Type B pancreatic cell (in vitro differentiated cells): ENCODE results near the gene TPD52L1. TPM values are rescaled to one million over a fixed set of nuclear protein-coding genes. Genes with fewer than 3 reads are reported as not detected.
"Not testable (repeated sequence)": the region's sequence is repeated elsewhere in the genome, so short reads cannot be mapped to it uniquely, and the experiment has no call there.

Source experiments
- DNase-seq: peaks from one replicate; pipeline ENCODE4 v3.0.0; 2021; ENCODE audit warnings: mixed read lengths; ENCODE audit not compliant: unreplicated experiment; ENCODE audit errors: extremely low spot score
- H3K27ac Mint-ChIP-seq: 2 replicates; pipeline ENCODE4 v1.8.0; 2021; ENCODE audit warnings: mild to moderate bottlenecking, mixed read lengths
- H3K27me3 Mint-ChIP-seq: 2 replicates; pipeline ENCODE4 v1.8.0; 2021; ENCODE audit warnings: mixed read lengths
- H3K36me3 Mint-ChIP-seq: 2 replicates; pipeline ENCODE4 v1.8.0; 2021; ENCODE audit warnings: mixed read lengths
- H3K4me1 Mint-ChIP-seq: one replicate; pipeline ENCODE4 v1.8.0; 2021; ENCODE audit warnings: mixed read lengths; ENCODE audit not compliant: unreplicated experiment
- H3K4me3 Mint-ChIP-seq: 2 replicates; pipeline ENCODE4 v1.8.0; 2021; ENCODE audit warnings: mild to moderate bottlenecking, mixed read lengths
- H3K9me3 Mint-ChIP-seq: 2 replicates; pipeline ENCODE4 v1.8.0; 2021; ENCODE audit warnings: mixed read lengths
- total RNA-seq: library from RNA; stranded (reverse); gene quantifications from 2 replicates; pipeline ENCODE4 v1.2.1, GENCODE V29; 2021; ENCODE audit warnings: low replicate concordance
- TF ChIP-seq, protein P1 (sequence below): fragments of 200-600 bp; sonication (generic); conservative IDR thresholded peaks from 2 replicates; pipeline ENCODE4 v1.5.0; 2021; ENCODE audit warnings: antibody characterized with exemption, mild to moderate bottlenecking

The TPD52L1 gene
- total RNA-seq, 1 donor from 2014 or later = 80.4 TPM

DNA sequence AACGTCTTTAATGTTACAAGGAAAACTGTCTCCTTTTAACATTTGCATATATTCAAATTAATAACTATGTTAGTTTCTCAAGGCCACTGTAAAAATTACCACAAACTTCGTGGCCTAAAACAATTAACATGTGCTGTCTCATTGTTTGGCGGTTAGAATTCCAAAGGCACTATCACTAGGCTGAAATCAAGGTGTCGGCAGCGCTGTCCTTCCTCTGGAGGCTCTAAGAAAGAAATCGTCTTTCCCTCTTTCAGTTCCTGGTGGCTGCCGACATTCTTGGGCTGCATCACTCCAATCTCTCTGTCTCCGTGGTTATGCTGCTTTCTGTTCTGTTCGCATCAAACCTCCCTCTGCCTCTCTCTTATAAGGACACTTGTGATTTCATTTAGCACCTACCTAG is 4.2 kb downstream of the TPD52L1 start:
- DNase-seq = no peak
- Mint-ChIP-seq H3K27ac (no peak overlapping the region), H3K36me3 (peaks cover 25% of the 10 kb centered on the region), H3K4me1 (peaks cover 18% of the 10 kb centered on the region), H3K9me3 (no peaks in the 10 kb centered on the region), H3K4me3 (no peak overlapping the region), H3K27me3 (no peaks in the 10 kb centered on the region)
- TF ChIP-seq, protein P1, sequence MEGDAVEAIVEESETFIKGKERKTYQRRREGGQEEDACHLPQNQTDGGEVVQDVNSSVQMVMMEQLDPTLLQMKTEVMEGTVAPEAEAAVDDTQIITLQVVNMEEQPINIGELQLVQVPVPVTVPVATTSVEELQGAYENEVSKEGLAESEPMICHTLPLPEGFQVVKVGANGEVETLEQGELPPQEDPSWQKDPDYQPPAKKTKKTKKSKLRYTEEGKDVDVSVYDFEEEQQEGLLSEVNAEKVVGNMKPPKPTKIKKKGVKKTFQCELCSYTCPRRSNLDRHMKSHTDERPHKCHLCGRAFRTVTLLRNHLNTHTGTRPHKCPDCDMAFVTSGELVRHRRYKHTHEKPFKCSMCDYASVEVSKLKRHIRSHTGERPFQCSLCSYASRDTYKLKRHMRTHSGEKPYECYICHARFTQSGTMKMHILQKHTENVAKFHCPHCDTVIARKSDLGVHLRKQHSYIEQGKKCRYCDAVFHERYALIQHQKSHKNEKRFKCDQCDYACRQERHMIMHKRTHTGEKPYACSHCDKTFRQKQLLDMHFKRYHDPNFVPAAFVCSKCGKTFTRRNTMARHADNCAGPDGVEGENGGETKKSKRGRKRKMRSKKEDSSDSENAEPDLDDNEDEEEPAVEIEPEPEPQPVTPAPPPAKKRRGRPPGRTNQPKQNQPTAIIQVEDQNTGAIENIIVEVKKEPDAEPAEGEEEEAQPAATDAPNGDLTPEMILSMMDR = no peak

DNA sequence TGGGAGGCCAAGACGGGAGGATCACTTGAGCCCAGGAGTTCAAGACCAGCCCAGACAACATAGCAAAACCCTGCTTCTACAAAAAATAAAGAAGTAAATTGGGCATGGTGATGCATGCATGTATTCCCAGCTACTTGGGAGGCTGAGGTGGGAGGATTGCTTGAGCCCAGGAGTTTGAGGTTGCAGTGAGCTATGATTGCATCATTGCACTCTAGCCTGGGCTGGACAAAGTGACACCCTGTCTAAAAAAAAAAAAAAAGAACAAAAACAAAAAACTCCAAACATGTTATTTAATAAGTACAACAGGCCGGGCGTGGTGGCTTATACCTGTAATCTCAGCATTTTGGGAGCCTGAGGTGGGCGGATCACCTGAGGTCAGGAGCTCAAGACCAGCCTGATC is 9.8 kb downstream of the TPD52L1 start:
- H3K36me3 Mint-ChIP-seq = peaks cover 25% of the 10 kb centered on the region
- not testable (repeated sequence) for DNase-seq, H3K4me3 Mint-ChIP-seq, H3K9me3 Mint-ChIP-seq, H3K27me3 Mint-ChIP-seq, H3K4me1 Mint-ChIP-seq, H3K27ac Mint-ChIP-seq

DNA sequence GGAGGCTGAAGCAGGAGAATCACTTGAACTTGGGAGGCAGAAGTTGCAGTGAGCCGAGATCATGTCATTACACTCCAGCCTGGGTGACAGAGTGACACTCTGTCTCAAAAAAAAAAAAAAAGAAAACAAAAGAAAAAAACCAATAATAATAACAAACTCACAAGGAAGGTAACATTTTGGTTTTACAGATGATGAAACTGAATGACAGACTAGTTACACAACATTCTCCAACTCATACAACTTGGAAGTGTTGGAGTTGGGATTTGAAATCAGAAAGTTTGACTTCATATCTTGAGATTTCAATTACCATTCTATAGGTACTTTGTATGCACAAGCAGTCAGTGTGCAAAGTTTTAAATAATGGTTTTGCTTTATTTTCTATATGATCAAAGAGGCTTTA is 10.2 kb downstream of the TPD52L1 start:
- H3K27ac Mint-ChIP-seq = no peak overlapping the region
- DNase-seq = no peak
- no peaks in the 10 kb centered on the region for H3K9me3 Mint-ChIP-seq
- H3K36me3 Mint-ChIP-seq = peaks cover 24% of the 10 kb centered on the region
- peaks cover 4% of the 10 kb centered on the region for H3K4me1 Mint-ChIP-seq
- H3K27me3 Mint-ChIP-seq = no peaks in the 10 kb centered on the region
- TF ChIP-seq, protein P1 = no peak
- H3K4me3 Mint-ChIP-seq = no peak overlapping the region

DNA sequence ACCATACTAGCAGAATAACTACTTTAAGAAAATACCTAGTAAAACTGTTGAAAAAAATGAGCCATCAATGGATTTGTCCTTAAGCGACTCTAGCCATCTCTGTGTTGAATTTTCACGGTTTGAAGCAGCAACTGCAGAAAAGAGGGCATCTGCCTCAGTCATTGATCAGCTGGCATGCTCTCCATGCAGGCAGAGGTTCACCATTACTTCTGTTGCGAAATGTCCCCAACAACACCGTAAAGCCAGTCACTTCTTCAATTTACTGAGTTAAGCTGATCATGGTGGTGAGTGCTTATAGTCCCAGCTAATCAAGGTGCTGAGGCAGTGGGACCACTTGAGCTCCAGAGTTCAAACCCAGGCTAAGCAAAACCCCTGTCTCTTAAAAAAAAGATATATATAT is 11.1 kb downstream of the TPD52L1 start:
- Mint-ChIP-seq H3K27ac (no peak overlapping the region), H3K36me3 (peaks cover 24% of the 10 kb centered on the region), H3K4me1 (peaks cover 4% of the 10 kb centered on the region), H3K9me3 (no peaks in the 10 kb centered on the region), H3K27me3 (no peaks in the 10 kb centered on the region), H3K4me3 (no peak overlapping the region)
- TF ChIP-seq, protein P1 = no peak
- no peak for DNase-seq

DNA sequence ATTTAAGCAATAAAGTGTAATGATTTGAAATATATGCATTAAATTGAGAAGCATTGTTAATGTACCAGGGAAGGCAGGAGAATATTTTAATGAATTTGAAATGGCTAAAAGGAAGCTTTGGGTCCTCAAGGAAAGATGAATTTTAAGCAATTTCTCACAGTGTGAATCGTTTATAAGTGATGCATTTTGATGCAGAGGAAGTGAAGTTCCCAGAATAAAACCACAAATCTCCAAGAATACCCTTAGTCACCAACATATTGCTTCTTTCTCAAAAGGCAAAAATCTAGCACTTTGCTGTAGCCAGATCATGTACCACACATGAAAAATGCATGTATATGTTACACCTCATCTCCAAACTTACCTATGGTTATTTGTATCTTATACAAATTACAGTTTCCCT is 11.7 kb downstream of the TPD52L1 start:
- Mint-ChIP-seq H3K9me3 (no peaks in the 10 kb centered on the region), H3K27ac (no peak overlapping the region), H3K36me3 (peaks cover 20% of the 10 kb centered on the region), H3K27me3 (no peaks in the 10 kb centered on the region), H3K4me3 (no peak overlapping the region), H3K4me1 (peaks cover 4% of the 10 kb centered on the region)
- DNase-seq = no peak
- TF ChIP-seq, protein P1 = no peak

DNA sequence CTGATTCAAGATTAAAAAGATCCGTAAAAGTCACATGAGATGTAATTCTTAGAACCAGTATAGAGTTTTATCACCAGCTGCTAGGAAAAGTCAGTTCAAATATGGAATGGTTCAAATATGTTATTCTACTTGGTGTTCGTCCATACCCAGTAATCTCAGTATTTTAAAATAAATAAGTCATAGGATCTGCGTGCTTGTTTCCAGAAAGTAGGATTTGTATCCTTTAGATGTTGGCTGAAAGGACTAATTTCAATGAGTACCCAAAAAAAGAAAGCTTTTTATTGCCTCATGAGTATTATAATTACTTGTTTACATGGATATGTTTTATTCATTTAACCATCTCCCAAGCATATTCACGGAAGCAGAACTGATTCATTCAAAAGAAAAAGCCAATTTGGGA is 12.2 kb downstream of the TPD52L1 start:
- no peaks in the 10 kb centered on the region for H3K9me3 Mint-ChIP-seq
- DNase-seq = no peak
- TF ChIP-seq, protein P1 = no peak
- H3K4me1 Mint-ChIP-seq = peaks cover 4% of the 10 kb centered on the region
- peaks cover 20% of the 10 kb centered on the region for H3K36me3 Mint-ChIP-seq
- no peaks in the 10 kb centered on the region for H3K27me3 Mint-ChIP-seq
- H3K4me3 Mint-ChIP-seq = no peak overlapping the region
- no peak overlapping the region for H3K27ac Mint-ChIP-seq
